Measurements from ENCODE around the gene ITGA3. TPM values are rescaled to one million over a fixed set of nuclear protein-coding genes. Genes with fewer than 3 reads are reported as not detected.

The ITGA3 gene
- polyA plus RNA-seq, 1 experiment = 39.9 TPM

GRCh38 chr17:50043290-50044148, 12.4 kb upstream of the ITGA3 start:
- no peak for TF ChIP-seq CTCF (IDR thresholded peaks at IDR 0.05; ENCODE audit: low read depth, low read length)
- ChIA-PET POLR2A (no interaction called here), CTCF (no interaction called here)
- Histone ChIP-seq H3K4me3 (ENCODE audit: low read depth, low read length) (no peak overlapping the region), H3K27ac (ENCODE audit: low read depth, low read length) (no peak overlapping the region), H3K27me3 (ENCODE audit: control insufficient read depth, insufficient read depth, low read length) (no peaks in the 10 kb centered on the region), H3K9me3 (ENCODE audit: control insufficient read depth, insufficient read depth, low read length) (no peaks in the 10 kb centered on the region; the same call in 1 of the 2 replicates)
- no peak for DNase-seq (ENCODE audit: low read depth, low spot score)

GRCh38 chr17:50044483-50044882, 11.4 kb upstream of the ITGA3 start:
- no peak for TF ChIP-seq CTCF (IDR thresholded peaks at IDR 0.05; ENCODE audit: low read depth, low read length)
- Histone ChIP-seq H3K27me3 (ENCODE audit: control insufficient read depth, insufficient read depth, low read length) (no peaks in the 10 kb centered on the region), H3K4me3 (ENCODE audit: low read depth, low read length) (no peak overlapping the region), H3K27ac (ENCODE audit: low read depth, low read length) (no peak overlapping the region), H3K9me3 (ENCODE audit: control insufficient read depth, insufficient read depth, low read length) (no peaks in the 10 kb centered on the region; the same call in 1 of the 2 replicates)
- DNase-seq (ENCODE audit: low read depth, low spot score) = no peak
- POLR2A ChIA-PET = no interaction called here
- CTCF ChIA-PET = no interaction called here

- POLR2A ChIA-PET = no interaction called here
- DNase-seq (ENCODE audit: low read depth, low spot score) = no peak
- TF ChIP-seq CTCF (IDR thresholded peaks at IDR 0.05; ENCODE audit: low read depth, low read length) = no peak
- Histone ChIP-seq H3K27ac (ENCODE audit: low read depth, low read length) (no peak overlapping the region), H3K27me3 (ENCODE audit: control insufficient read depth, insufficient read depth, low read length) (no peaks in the 10 kb centered on the region), H3K9me3 (ENCODE audit: control insufficient read depth, insufficient read depth, low read length) (no peaks in the 10 kb centered on the region; the same call in 1 of the 2 replicates), H3K4me3 (ENCODE audit: low read depth, low read length) (no peak overlapping the region)
- CTCF ChIA-PET = interaction anchor here (1.8 kb wide), 1 partner anchor 49 kb away, joined by 5 read pairs; no protein-coding TSS in a partner anchor
These were observed 10.8 kb upstream of the ITGA3 start for GRCh38 chr17:50045154-50045553.

GRCh38 chr17:50046179-50046578, 9.7 kb upstream of the ITGA3 start:
- no peak for DNase-seq (ENCODE audit: low read depth, low spot score)
- ChIA-PET CTCF (interaction anchor here (1.2 to 1.8 kb wide), 2 partner anchors 41 to 48 kb away, joined by 3 to 5 read pairs; no protein-coding TSS in a partner anchor), POLR2A (interaction anchor here (0.6 to 0.7 kb wide), 2 partner anchors 12 to 19 kb away, joined by 3 to 5 read pairs; no protein-coding TSS in a partner anchor)
- Histone ChIP-seq H3K4me3 (ENCODE audit: low read depth, low read length) (no peak overlapping the region), H3K9me3 (ENCODE audit: control insufficient read depth, insufficient read depth, low read length) (no peaks in the 10 kb centered on the region; the same call in 1 of the 2 replicates), H3K27ac (ENCODE audit: low read depth, low read length) (no peak overlapping the region), H3K27me3 (ENCODE audit: control insufficient read depth, insufficient read depth, low read length) (no peaks in the 10 kb centered on the region)
- TF ChIP-seq CTCF (IDR thresholded peaks at IDR 0.05; ENCODE audit: low read depth, low read length) = no peak

- ChIA-PET POLR2A (interaction anchor here (1.4 kb wide), 1 partner anchor 16 kb away, joined by 6 read pairs; no protein-coding TSS in a partner anchor), CTCF (interaction anchor here (1.2 to 1.8 kb wide), 3 partner anchors 40 to 50 kb away, joined by 3 to 5 read pairs (median 3); no protein-coding TSS in a partner anchor)
- Histone ChIP-seq H3K27me3 (ENCODE audit: control insufficient read depth, insufficient read depth, low read length) (no peaks in the 10 kb centered on the region), H3K4me3 (ENCODE audit: low read depth, low read length) (no peak overlapping the region), H3K9me3 (ENCODE audit: control insufficient read depth, insufficient read depth, low read length) (no peaks in the 10 kb centered on the region; the same call in 1 of the 2 replicates), H3K27ac (ENCODE audit: low read depth, low read length) (no peak overlapping the region)
- no peak for TF ChIP-seq CTCF (IDR thresholded peaks at IDR 0.05; ENCODE audit: low read depth, low read length)
- DNase-seq (ENCODE audit: low read depth, low spot score) = no peak
These were observed 9.2 kb upstream of the ITGA3 start for GRCh38 chr17:50046667-50047066.
